Choroid plexus epithelial cell (primary cell): Measurements from ENCODE around the gene CENPQ.

Source experiments
- DNase-seq: peaks from one replicate; pipeline ENCODE4 v3.0.0-alpha.2; 2010; ENCODE audit warnings: low read depth
- H3K4me3 ChIP-seq: 2 replicates; pipeline ENCODE4 v1.5.1; 2011; ENCODE audit warnings: low read depth, mild to moderate bottlenecking, control low read depth, low read length, moderate library complexity
- CTCF ChIP-seq: conservative IDR thresholded peaks from 2 replicates; pipeline ENCODE4 v1.5.1; 2011; ENCODE audit warnings: low read depth, mild to moderate bottlenecking, control low read depth, inconsistent platforms, low read length, moderate library complexity

The CENPQ gene

GRCh38 chr6:49506569-49507111 lies 43.5 kb downstream of the CENPQ start:
- H3K4me3 ChIP-seq: no peak overlapping the region
- DNase-seq: no peak
- no peak for TF ChIP-seq CTCF

GRCh38 chr6:49509342-49509741 lies 46.2 kb downstream of the CENPQ start:
- DNase-seq: no peak
- no peak overlapping the region for H3K4me3 ChIP-seq
- TF ChIP-seq CTCF: no peak

- DNase-seq: peak; percentile 18
- no peak overlapping the region for H3K4me3 ChIP-seq
- TF ChIP-seq CTCF: no peak
Observed at GRCh38 chr6:49513153-49513989, 50.2 kb downstream of the CENPQ start.

GRCh38 chr6:49514571-49515484 lies 51.7 kb downstream of the CENPQ start:
- TF ChIP-seq CTCF: no peak
- no peak for DNase-seq
- no peak overlapping the region for H3K4me3 ChIP-seq

- no peak for TF ChIP-seq CTCF
Observed at GRCh38 chr6:49515485-49516146, 52.4 kb downstream of the CENPQ start.

GRCh38 chr6:49516147-49516505 lies 53.0 kb downstream of the CENPQ start:
- DNase-seq: no peak
- no peak overlapping the region for H3K4me3 ChIP-seq
- no peak for TF ChIP-seq CTCF

More at GRCh38 chr6:49515485-49516146, 52.4 kb downstream of the CENPQ start:
- no peak overlapping the region for H3K4me3 ChIP-seq
- no peak for DNase-seq
